ENCODE data around the gene RASL11A.

- no peak for TF ChIP-seq POLR2A (IDR thresholded peaks at IDR 0.05; ENCODE audit: control extremely low read depth in 1 of 2, low read depth in 2 of 2, low read length in 2 of 2)
- TF ChIP-seq EZH2 (IDR thresholded peaks at IDR 0.05; ENCODE audit: low read depth, low read length, severe bottlenecking), result no peak
- no peak for TF ChIP-seq RFX5 (IDR thresholded peaks at IDR 0.05; ENCODE audit: borderline replicate concordance, low read depth, low read length)
- TF ChIP-seq CTCF (IDR thresholded peaks at IDR 0.05; ENCODE audit: control extremely low read depth in 1 of 3, insufficient read depth in 1 of 3, low read depth in 1 of 3, low read length in 3 of 3), result no peak
- TF ChIP-seq RXRA (IDR thresholded peaks at IDR 0.05; ENCODE audit: insufficient read depth, low read depth, low read length), result no peak
- TF ChIP-seq HDAC6 (IDR thresholded peaks at IDR 0.05; ENCODE audit: low read depth, low read length), result no peak
- 0 out of 2 replicates have a peak, but pooled peaks have one; percentile 21 for TF ChIP-seq SP1 (IDR thresholded peaks at IDR 0.05; ENCODE audit: low read depth, low read length)
- TF ChIP-seq POLR2AphosphoS5 (IDR thresholded peaks at IDR 0.05; ENCODE audit: low read depth, low read length), result no peak
- TF ChIP-seq USF2 (IDR thresholded peaks at IDR 0.05; ENCODE audit: low read length), result no peak
- no peak for TF ChIP-seq SRF (IDR thresholded peaks at IDR 0.05; ENCODE audit: low read depth, low read length)
- no peak for TF ChIP-seq CBX5 (IDR thresholded peaks at IDR 0.05; ENCODE audit: low read depth, low read length)
- TF ChIP-seq GTF2F1 (IDR thresholded peaks at IDR 0.05; ENCODE audit: borderline replicate concordance, low read depth, low read length), result no peak
- no peak for TF ChIP-seq RAD21 (IDR thresholded peaks at IDR 0.05 in 1 of 2, conservative IDR thresholded peaks at IDR 0.05 in 1 of 2; ENCODE audit: low read depth in 2 of 2, low read length in 2 of 2)
- no peak for TF ChIP-seq FOSL1 (IDR thresholded peaks at IDR 0.05; ENCODE audit: insufficient read depth, low read depth, low read length)
Measured at GRCh38 chr13:27290715-27291114, 20.1 kb downstream of the RASL11A start.

Measured in H1 (cell line).